ENCODE results near the gene RGS3. TPM values are rescaled to one million over a fixed set of nuclear protein-coding genes. Genes with fewer than 3 reads are reported as not detected.
"Not testable (repeated sequence)": the region's sequence is repeated elsewhere in the genome, so short reads cannot be mapped to it uniquely, and the experiment has no call there.

The RGS3 gene
- polyA plus RNA-seq, 4 donors: 35.5 to 45.7 (median 43.6) TPM

GRCh38 chr9:113543296-113543981 lies 79.9 kb downstream of the RGS3 start:
- DNase-seq (ENCODE audit: low read depth in 4 of 4, low spot score in 3 of 4): no peak

GRCh38 chr9:113543982-113544303 lies 80.4 kb downstream of the RGS3 start:
- DNase-seq (ENCODE audit: low read depth in 4 of 4, low spot score in 3 of 4): no peak

GRCh38 chr9:113545068-113545467 lies 81.5 kb downstream of the RGS3 start:
- DNase-seq (ENCODE audit: low read depth in 4 of 4, low spot score in 3 of 4): no peak

- no peak for DNase-seq (ENCODE audit: low read depth in 4 of 4, low spot score in 3 of 4)
Measured at GRCh38 chr9:113546566-113546965, 83.0 kb downstream of the RGS3 start.

- no peak for DNase-seq (ENCODE audit: low read depth in 4 of 4, low spot score in 3 of 4)
Measured at GRCh38 chr9:113547501-113547900, 84.0 kb downstream of the RGS3 start.

- DNase-seq (ENCODE audit: low read depth in 4 of 4, low spot score in 3 of 4): no peak
Measured at GRCh38 chr9:113548221-113549041, 84.9 kb downstream of the RGS3 start.

GRCh38 chr9:113549892-113550291 lies 86.4 kb downstream of the RGS3 start:
- DNase-seq (ENCODE audit: low read depth in 4 of 4, low spot score in 3 of 4): not testable (repeated sequence)

GRCh38 chr9:113556877-113557593 lies 93.5 kb downstream of the RGS3 start:
- DNase-seq (ENCODE audit: low read depth in 4 of 4, low spot score in 3 of 4): no peak

GRCh38 chr9:113558632-113559502 lies 95.3 kb downstream of the RGS3 start:
- DNase-seq (ENCODE audit: low read depth in 4 of 4, low spot score in 3 of 4): no peak

GRCh38 chr9:113559834-113560800 lies 96.6 kb downstream of the RGS3 start:
- DNase-seq (ENCODE audit: low read depth in 4 of 4, low spot score in 3 of 4): no peak

GRCh38 chr9:113562653-113563381 lies 99.3 kb downstream of the RGS3 start:
- no peak for DNase-seq (ENCODE audit: low read depth in 4 of 4, low spot score in 3 of 4)

GRCh38 chr9:113563826-113564497 lies 100.4 kb downstream of the RGS3 start:
- no peak for DNase-seq (ENCODE audit: low read depth in 4 of 4, low spot score in 3 of 4)

- DNase-seq (ENCODE audit: low read depth in 4 of 4, low spot score in 3 of 4): no peak
Measured at GRCh38 chr9:113564498-113565237, 101.1 kb downstream of the RGS3 start.

GRCh38 chr9:113566016-113566711 lies 102.6 kb downstream of the RGS3 start:
- DNase-seq (ENCODE audit: low read depth in 4 of 4, low spot score in 3 of 4): no peak

GRCh38 chr9:113566712-113567071 lies 103.2 kb downstream of the RGS3 start:
- DNase-seq (ENCODE audit: low read depth in 4 of 4, low spot score in 3 of 4): no peak

GRCh38 chr9:113567361-113568080 lies 104.0 kb downstream of the RGS3 start:
- DNase-seq (ENCODE audit: low read depth in 4 of 4, low spot score in 3 of 4): no peak
